Right lobe of liver (tissue), 4 donors: ENCODE data around the gene BTG1.

Experiments used
- POLR2A ChIP-seq: fragments of 450-650 bp; IDR thresholded peaks from one replicate; pipeline ENCODE4 v1.6.1; 2017; ENCODE audit warnings: antibody characterized with exemption, mild to moderate bottlenecking
- TF ChIP-seq, protein P1 (sequence below), 4 donors: fragments of 200-600 bp in 3 of 4; fragments of 450-650 bp in 1 of 4; IDR thresholded peaks; one replicate each; pipeline versions ENCODE4 v1.5.1 to v1.8.0; 2016 to 2022; ENCODE audit warnings: antibody characterized with exemption in 4 of 4, mild to moderate bottlenecking in 2 of 4
- donor health status: DM: no; HTN: no; CAD: no.
- donor health status: DM: no; HTN: no; CAD: no.
- donor health status: DM: no; HTN: yes; CAD: no.

DNA sequence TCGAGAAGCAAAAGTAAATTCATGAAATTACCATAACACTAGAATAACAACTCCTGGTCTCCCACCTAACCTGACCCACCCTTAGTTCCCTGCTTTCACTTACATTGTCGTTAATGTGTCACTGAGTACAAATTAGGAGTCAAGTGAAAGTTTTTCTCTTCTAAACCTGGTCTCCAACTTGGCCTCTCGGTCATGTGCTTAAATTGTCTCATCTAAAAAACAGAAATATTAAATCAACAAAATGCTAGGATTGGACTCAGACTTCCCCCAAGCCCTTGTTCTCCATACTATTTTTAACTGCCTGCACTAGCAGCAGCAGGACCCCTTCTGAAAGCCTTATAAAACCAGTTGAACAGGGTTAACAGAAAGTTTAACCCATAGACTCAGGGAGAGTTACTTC lies 1.8 kb upstream of the BTG1 start:
- no peak for TF ChIP-seq POLR2A
- TF ChIP-seq, protein P1, sequence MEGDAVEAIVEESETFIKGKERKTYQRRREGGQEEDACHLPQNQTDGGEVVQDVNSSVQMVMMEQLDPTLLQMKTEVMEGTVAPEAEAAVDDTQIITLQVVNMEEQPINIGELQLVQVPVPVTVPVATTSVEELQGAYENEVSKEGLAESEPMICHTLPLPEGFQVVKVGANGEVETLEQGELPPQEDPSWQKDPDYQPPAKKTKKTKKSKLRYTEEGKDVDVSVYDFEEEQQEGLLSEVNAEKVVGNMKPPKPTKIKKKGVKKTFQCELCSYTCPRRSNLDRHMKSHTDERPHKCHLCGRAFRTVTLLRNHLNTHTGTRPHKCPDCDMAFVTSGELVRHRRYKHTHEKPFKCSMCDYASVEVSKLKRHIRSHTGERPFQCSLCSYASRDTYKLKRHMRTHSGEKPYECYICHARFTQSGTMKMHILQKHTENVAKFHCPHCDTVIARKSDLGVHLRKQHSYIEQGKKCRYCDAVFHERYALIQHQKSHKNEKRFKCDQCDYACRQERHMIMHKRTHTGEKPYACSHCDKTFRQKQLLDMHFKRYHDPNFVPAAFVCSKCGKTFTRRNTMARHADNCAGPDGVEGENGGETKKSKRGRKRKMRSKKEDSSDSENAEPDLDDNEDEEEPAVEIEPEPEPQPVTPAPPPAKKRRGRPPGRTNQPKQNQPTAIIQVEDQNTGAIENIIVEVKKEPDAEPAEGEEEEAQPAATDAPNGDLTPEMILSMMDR (IDR thresholded peaks at IDR 0.05): no peak
